HG02840 (cell line): Measurements from ENCODE around the gene CSNK1G1.
"Not testable (repeated sequence)": the region's sequence is repeated elsewhere in the genome, so short reads cannot be mapped to it uniquely, and the experiment has no call there.

Experiments
- ATAC-seq: cut with Tn5 transposase; IDR thresholded peaks from one replicate; pipeline ENCODE4 v1.9.1; 2021; ENCODE audit warnings: mild to moderate bottlenecking, moderate library complexity, moderate number of reproducible peaks; ENCODE audit not compliant: unreplicated experiment, low FRiP score

The CSNK1G1 gene

GRCh38 chr15:64289550-64289949 is 66.4 kb downstream of the CSNK1G1 start:
- ATAC-seq = no peak

GRCh38 chr15:64288999-64289398 is 67.0 kb downstream of the CSNK1G1 start:
- no peak for ATAC-seq

GRCh38 chr15:64288577-64288976 is 67.4 kb downstream of the CSNK1G1 start:
- no peak for ATAC-seq

GRCh38 chr15:64287953-64288352 is 68.0 kb downstream of the CSNK1G1 start:
- no peak for ATAC-seq

GRCh38 chr15:64286473-64286872 is 69.5 kb downstream of the CSNK1G1 start:
- ATAC-seq = no peak

- ATAC-seq = no peak
These were observed 70.1 kb downstream of the CSNK1G1 start for GRCh38 chr15:64285871-64286270.

- no peak for ATAC-seq
These were observed 70.8 kb downstream of the CSNK1G1 start for GRCh38 chr15:64285150-64285549.

- no peak for ATAC-seq
These were observed 71.9 kb downstream of the CSNK1G1 start for GRCh38 chr15:64284042-64284441.

- ATAC-seq = no peak
These were observed 73.3 kb downstream of the CSNK1G1 start for GRCh38 chr15:64282701-64283100.

- ATAC-seq = no peak
These were observed 76.8 kb downstream of the CSNK1G1 start for GRCh38 chr15:64279131-64279530.

GRCh38 chr15:64275934-64276333 is 80.0 kb downstream of the CSNK1G1 start:
- ATAC-seq = no peak

- ATAC-seq = no peak
These were observed 81.5 kb downstream of the CSNK1G1 start for GRCh38 chr15:64274341-64274950.

GRCh38 chr15:64267331-64267973 is 88.5 kb downstream of the CSNK1G1 start:
- no peak for ATAC-seq

GRCh38 chr15:64265188-64265587 is 90.8 kb downstream of the CSNK1G1 start:
- ATAC-seq = not testable (repeated sequence)

GRCh38 chr15:64264502-64264901 is 91.5 kb downstream of the CSNK1G1 start:
- no peak for ATAC-seq

GRCh38 chr15:64263567-64263966 is 92.4 kb downstream of the CSNK1G1 start:
- ATAC-seq = no peak

- no peak for ATAC-seq
These were observed 99.9 kb downstream of the CSNK1G1 start for GRCh38 chr15:64256051-64256450.

- ATAC-seq = no peak
These were observed 104.3 kb downstream of the CSNK1G1 start for GRCh38 chr15:64251658-64252057.

- ATAC-seq = no peak
These were observed 104.9 kb downstream of the CSNK1G1 start for GRCh38 chr15:64251121-64251520.

- ATAC-seq = no peak
These were observed 105.9 kb downstream of the CSNK1G1 start for GRCh38 chr15:64249883-64250575.

- no peak for ATAC-seq
These were observed 106.6 kb downstream of the CSNK1G1 start for GRCh38 chr15:64249406-64249805.
